ENCODE data around the gene USP40.

- no peak for TF ChIP-seq RAD21 (IDR thresholded peaks at IDR 0.05; ENCODE audit: low read depth)
- TF ChIP-seq CTCF (IDR thresholded peaks at IDR 0.05 in 2 of 3, conservative IDR thresholded peaks at IDR 0.05 in 1 of 3; ENCODE audit: borderline replicate concordance in 1 of 3, insufficient read depth in 1 of 3, low read depth in 2 of 3, low read length in 2 of 3): no peak
- no peak for TF ChIP-seq MAX (IDR thresholded peaks at IDR 0.05)
- TF ChIP-seq, protein P1, sequence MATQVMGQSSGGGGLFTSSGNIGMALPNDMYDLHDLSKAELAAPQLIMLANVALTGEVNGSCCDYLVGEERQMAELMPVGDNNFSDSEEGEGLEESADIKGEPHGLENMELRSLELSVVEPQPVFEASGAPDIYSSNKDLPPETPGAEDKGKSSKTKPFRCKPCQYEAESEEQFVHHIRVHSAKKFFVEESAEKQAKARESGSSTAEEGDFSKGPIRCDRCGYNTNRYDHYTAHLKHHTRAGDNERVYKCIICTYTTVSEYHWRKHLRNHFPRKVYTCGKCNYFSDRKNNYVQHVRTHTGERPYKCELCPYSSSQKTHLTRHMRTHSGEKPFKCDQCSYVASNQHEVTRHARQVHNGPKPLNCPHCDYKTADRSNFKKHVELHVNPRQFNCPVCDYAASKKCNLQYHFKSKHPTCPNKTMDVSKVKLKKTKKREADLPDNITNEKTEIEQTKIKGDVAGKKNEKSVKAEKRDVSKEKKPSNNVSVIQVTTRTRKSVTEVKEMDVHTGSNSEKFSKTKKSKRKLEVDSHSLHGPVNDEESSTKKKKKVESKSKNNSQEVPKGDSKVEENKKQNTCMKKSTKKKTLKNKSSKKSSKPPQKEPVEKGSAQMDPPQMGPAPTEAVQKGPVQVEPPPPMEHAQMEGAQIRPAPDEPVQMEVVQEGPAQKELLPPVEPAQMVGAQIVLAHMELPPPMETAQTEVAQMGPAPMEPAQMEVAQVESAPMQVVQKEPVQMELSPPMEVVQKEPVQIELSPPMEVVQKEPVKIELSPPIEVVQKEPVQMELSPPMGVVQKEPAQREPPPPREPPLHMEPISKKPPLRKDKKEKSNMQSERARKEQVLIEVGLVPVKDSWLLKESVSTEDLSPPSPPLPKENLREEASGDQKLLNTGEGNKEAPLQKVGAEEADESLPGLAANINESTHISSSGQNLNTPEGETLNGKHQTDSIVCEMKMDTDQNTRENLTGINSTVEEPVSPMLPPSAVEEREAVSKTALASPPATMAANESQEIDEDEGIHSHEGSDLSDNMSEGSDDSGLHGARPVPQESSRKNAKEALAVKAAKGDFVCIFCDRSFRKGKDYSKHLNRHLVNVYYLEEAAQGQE (IDR thresholded peaks at IDR 0.05; ENCODE audit: low read depth): no peak
- no peak for TF ChIP-seq EZH2phosphoT487 (IDR thresholded peaks at IDR 0.05; ENCODE audit: borderline replicate concordance)
- TF ChIP-seq POLR2A (IDR thresholded peaks at IDR 0.05; ENCODE audit: borderline replicate concordance, extremely low read depth, insufficient read depth, insufficient read length): no peak
Observed at GRCh38 chr2:233530381-233530780, 36.2 kb downstream of the USP40 start.

All from HCT116 (cell line).